ENCODE results near the gene GSTA2.
"Not testable (repeated sequence)": the region's sequence is repeated elsewhere in the genome, so short reads cannot be mapped to it uniquely, and the experiment has no call there.

The GSTA2 gene

GRCh38 chr6:52763322-52763916 is at the start of gene GSTA2:
Gene GSTA2 (minus strand): TSS chr6:52763475. CDS start chr6:52757947, 5,528 bp downstream.
- not testable (repeated sequence) for DNase-seq

- not testable (repeated sequence) for DNase-seq
These were observed 46.5 kb upstream of the GSTA2 start for GRCh38 chr6:52809777-52810176.

- DNase-seq, result no peak
These were observed 45.4 kb upstream of the GSTA2 start for GRCh38 chr6:52808660-52809059.

DNA sequence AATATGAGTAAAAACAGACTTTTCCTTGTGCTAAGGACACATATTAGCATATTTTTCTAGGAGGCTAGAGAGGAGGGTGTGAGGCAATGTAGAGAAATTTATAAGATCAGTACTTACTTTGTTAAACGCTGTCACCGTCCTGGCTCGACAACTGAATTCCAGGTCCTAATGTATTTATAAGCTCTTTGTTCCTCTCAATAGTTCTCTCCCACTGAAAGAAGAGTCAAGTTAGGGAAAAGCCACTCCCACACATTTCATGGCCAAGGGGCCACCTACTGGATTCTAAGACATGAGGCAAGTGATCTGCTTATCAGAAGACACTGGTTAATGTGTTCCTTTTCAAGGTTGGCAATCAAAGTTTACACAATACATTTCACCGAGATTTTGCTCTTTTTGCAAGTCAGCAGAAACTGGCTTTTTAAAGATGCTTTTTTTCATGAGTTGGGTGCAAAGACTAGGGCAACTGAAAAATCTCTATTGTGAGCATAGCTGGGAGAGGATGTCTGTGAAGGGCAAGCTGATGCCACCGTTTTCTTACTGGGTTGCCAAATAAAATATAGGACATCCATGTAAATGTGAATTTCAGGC is 40.5 kb upstream of the GSTA2 start, which contains the start of gene GSTA1:
GSTA1 (minus strand) TSS at position 149 of the 588 bp plus-strand sequence. CDS start 4,549 bp downstream, outside the sequence.
- not testable (repeated sequence) for DNase-seq

DNA sequence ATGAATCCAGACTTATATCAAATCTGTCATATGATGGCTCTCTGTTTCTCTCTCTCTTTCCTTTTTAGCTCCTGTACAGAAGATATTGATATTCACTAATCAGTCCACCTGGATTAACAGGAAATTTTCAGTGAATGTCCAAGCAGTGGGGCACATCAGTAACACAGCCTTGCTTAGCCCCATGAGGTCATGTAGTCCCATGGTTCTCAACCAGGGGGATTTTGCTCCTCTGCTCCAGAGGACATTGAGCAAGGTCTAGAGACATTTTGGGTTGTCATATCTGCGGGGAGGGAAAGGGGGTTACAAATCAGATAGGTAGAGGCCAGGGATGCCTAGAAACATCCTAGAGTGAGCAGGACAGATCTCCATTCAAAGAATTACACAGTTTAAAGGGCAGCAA is 39.5 kb upstream of the GSTA2 start:
- no peak for DNase-seq

DNA sequence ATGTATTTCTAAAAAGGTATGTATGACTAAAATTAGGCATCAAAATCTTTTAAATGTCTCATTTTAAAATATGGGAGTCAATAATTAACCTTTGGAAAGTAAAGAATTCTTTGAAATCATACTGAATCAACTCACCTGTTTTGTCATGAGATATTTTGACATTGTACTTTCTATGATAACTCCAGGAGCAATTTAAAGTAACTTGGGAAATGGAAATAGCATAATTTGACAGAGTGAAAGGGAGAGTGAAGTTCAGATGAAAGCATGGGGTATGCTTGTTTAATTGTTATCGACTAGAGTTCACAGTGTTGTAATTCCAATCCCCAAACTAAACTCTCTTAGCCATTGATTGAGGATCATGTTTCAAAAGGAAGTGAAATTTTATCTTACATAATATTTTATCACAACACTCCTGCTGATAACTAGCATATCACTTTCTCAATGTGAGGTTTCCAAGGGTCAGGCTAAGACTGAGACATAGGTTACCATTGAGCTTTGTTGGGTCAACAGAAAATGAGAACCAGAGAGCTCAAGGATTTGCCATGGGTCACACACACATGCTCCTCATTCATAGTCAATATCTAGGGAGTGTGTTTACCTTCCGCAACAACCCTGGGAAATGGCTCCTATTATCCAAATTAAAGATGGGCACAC is 38.0 kb upstream of the GSTA2 start:
- no peak for DNase-seq

- not testable (repeated sequence) for DNase-seq
These were observed 36.0 kb upstream of the GSTA2 start for GRCh38 chr6:52799272-52799671.

- DNase-seq, result not testable (repeated sequence)
These were observed 31.1 kb upstream of the GSTA2 start for GRCh38 chr6:52794366-52794765.

DNA sequence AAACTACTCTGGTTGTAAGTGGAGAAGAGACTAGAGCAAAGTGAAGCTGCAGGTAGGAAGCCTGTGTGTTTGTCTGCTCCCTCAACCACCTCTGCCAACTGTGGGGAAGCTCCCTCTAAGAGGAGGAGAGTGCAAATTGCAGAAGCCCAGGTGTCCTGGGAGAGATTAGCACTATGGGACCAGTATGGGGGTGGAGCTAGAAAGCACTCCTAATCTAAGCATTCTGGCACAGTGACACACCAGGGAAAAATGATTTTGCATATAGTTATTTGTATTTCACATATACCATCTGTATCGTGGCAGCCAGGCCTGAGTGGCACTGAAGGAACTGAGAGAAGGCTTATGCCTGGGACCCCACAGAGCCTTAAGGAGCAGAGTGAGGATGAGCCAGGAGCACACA is 27.6 kb upstream of the GSTA2 start:
- no peak for DNase-seq

DNA sequence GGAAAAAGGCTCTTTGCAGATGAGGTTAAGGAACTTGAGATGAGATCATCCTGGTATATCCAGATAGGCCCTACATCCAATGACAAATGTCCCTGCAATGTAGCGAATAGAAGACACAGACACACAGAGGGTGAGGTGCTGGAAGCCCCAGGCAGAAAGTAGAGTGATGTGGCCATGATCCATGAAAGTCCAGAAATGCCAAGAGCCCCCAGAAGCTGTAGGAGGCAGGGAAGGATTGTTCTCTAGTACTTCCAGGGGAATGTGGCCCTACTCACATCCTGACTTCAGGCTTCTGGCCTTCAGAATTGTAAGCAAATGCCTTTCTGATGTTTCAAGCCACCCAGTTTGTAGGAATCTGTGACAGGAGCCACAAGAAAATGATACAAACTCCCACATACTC is 26.4 kb upstream of the GSTA2 start:
- not testable (repeated sequence) for DNase-seq

DNA sequence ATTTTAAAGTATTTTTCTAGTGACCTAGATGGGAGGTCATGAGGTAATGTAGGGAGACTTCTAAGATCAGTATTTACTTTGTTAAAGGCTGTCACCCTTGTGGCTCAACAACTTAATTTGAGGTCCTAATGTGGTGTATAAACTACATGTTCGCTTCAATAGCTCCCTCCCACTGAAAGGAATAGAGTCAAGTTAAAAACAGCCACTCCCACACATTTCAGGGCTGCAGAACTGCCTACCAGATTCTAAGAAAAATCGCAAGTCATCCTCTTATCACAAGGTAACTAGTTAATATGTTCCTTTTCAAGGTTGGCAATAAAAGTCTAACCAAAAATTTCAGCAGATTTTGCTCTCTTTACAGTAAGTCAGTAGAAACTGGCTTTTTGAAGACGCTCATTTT is 25.2 kb upstream of the GSTA2 start:
- DNase-seq, result no peak

- DNase-seq, result no peak
These were observed 24.6 kb upstream of the GSTA2 start for GRCh38 chr6:52787917-52788316.

- no peak for DNase-seq
These were observed 23.1 kb upstream of the GSTA2 start for GRCh38 chr6:52786249-52786956.

DNA sequence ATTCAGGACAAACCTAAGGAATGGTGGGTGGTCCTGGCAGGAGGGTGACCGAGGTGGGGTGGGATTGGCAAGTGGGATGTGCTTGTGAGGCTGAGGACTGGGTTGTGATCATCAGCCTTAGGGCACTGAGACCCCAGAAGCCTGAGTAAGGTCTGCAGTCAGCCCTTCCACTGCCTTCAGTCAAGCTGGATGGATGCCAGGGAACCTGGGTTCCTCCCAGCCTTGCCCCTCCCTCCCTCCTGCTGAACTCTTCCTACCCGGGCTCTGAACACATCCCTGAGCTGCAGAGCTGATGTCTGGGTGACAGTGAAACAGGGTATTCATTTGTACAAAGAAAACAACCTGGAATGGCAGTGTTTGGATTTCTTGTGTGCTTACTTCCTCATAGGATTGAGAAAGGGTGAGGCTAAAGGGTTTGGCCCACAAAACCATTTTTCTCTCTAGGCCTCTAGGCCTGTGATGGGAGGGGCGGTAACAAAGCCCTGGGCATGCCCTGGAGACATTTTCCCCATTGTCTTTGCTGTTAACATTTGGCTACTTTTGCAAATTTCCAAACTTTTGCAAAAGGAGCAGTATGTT is 19.5 kb upstream of the GSTA2 start:
- not testable (repeated sequence) for DNase-seq

GRCh38 chr6:52782209-52782608 is 18.9 kb upstream of the GSTA2 start:
- not testable (repeated sequence) for DNase-seq

GRCh38 chr6:52779237-52779636 is 16.0 kb upstream of the GSTA2 start:
- no peak for DNase-seq

GRCh38 chr6:52776711-52777351 is 13.6 kb upstream of the GSTA2 start:
- DNase-seq, result not testable (repeated sequence)

DNA sequence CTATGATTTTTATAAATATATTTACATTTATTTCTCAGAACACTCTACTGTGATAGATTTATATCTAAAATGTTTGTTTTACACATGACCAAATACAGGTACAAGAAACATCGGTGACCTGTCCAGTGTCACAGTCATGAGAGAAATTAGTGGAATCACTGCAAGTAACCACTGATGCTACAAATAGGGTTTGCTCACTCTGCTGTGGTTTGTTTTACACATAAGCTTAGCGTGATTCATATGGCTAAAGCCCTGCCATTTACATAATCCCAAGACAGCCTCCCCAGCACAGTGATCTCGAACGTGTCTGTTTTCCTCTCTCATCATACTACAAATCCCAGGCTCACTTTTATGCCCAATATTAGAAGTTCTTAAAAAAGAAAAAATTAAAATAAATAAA is 6.1 kb upstream of the GSTA2 start:
- not testable (repeated sequence) for DNase-seq

- not testable (repeated sequence) for DNase-seq
These were observed 4.4 kb upstream of the GSTA2 start for GRCh38 chr6:52767658-52768057.

GRCh38 chr6:52761673-52762491 is 1.4 kb downstream of the GSTA2 start:
- not testable (repeated sequence) for DNase-seq

GRCh38 chr6:52760105-52760765 is 3.0 kb downstream of the GSTA2 start:
- no peak for DNase-seq
